Esophagus (tissue), 2 donors: ENCODE results near the gene LMOD2. TPM values are rescaled to one million over a fixed set of nuclear protein-coding genes. Genes with fewer than 3 reads are reported as not detected.

Source experiments
- H3K27ac ChIP-seq, 2 donors: one replicate each; pipeline ENCODE4 v1.5.1; 2013; ENCODE audit warnings: low read depth in 2 of 2, mild to moderate bottlenecking in 2 of 2, inconsistent platforms in 1 of 2, low read length in 1 of 2, moderate library complexity in 1 of 2
- H3K27me3 ChIP-seq, 2 donors: one replicate each; pipeline ENCODE4 v1.6.1; 2013; ENCODE audit warnings: low read length in 2 of 2, control low read depth in 1 of 2, mild to moderate bottlenecking in 1 of 2; ENCODE audit not compliant: insufficient read depth in 2 of 2, control insufficient read depth in 1 of 2
- H3K36me3 ChIP-seq, 2 donors: one replicate each; pipeline ENCODE4 v1.6.1; 2013; ENCODE audit warnings: low read length in 1 of 2; ENCODE audit not compliant: control insufficient read depth in 2 of 2, insufficient read depth in 2 of 2
- H3K4me1 ChIP-seq, 2 donors: one replicate each; pipeline ENCODE4 v1.6.1; 2013; ENCODE audit warnings: low read length in 1 of 2; ENCODE audit not compliant: control insufficient read depth in 2 of 2, insufficient read depth in 2 of 2
- H3K4me3 ChIP-seq, 2 donors: one replicate each; pipeline ENCODE4 v1.5.1; 2013; ENCODE audit warnings: low read length in 2 of 2, mild to moderate bottlenecking in 2 of 2, low read depth in 1 of 2, moderate library complexity in 1 of 2
- H3K9me3 ChIP-seq, 2 donors: one replicate each; pipeline ENCODE4 v1.6.1; 2013; ENCODE audit warnings: mild to moderate bottlenecking in 2 of 2, low read depth in 1 of 2, low read length in 1 of 2, moderate library complexity in 1 of 2; ENCODE audit not compliant: control insufficient read depth in 2 of 2, insufficient read depth in 1 of 2
- WGBS, 2 donors: extraction: QIAGEN DNeasy Blood & Tissue Kit; methylation state at CpG; one replicate each; pipeline ENCODE4 v1.1.7; 2013; 5-methylcytosine and 5-hydroxymethylcytosine counted together
- polyA plus RNA-seq, 2 donors: library from polyadenylated mRNA; stranded (reverse); fragments of 200-250 nt; gene quantifications; one replicate each; pipeline ENCODE4 v1.2.3, GENCODE V29; 2013
- donor health status: healthy with polysubstance abuse.
- donor health status: Bipolar disorder and iron deficiency.

The LMOD2 gene
- polyA plus RNA-seq, 2 donors = 0.01 to 0.02 TPM

DNA sequence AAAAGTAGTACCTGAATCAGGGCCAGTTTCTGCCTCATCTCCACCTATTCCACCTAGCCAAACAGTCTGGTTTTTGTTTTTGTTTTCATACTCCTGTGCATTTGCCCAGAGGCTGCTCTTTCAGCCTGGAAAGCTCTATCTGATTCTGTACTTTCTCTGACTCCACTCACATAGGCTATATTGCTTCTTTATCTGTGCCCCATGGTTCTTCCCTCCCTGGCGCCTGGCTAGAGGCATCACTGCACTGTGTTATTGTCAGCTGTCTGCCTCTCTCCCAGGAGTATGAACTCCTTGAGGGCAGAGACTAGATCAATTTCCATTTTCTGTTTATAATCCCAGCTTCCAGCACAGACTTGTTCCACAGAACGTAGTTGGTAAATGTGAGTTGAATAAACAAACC, 5.1 kb upstream of the LMOD2 start:
- no peaks in the 10 kb centered on the region for H3K36me3 ChIP-seq
- H3K4me3 ChIP-seq = no peak overlapping the region
- H3K9me3 ChIP-seq = no peaks in the 10 kb centered on the region
- 52 to 71% methylated on average over 2 of the region's 2 CpGs for WGBS, 2 donors
- no peaks in the 10 kb centered on the region for H3K4me1 ChIP-seq
- H3K27me3 ChIP-seq = peaks cover 0 to 4% of the 10 kb centered on the region in 2 donors
- no peak overlapping the region for H3K27ac ChIP-seq

DNA sequence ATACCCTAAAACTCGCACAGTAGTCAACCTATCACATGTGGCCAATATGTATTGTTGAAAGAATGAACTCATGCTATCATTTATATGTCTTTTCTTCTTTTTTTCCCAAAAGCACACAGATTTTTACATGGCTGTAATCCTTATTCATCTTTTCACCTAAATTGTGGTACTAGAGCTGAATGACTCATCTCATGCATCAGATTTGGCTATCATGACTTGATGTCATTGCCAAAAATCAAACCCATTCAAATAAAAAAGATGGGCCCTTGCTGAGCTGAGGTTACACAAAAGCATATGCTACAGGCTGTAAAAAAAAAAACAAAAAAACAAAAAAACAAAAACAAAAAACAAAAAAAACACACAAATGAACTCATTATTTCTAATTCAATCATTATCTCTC, 3.3 kb upstream of the LMOD2 start:
- H3K27ac ChIP-seq = no peak overlapping the region
- no peaks in the 10 kb centered on the region for H3K9me3 ChIP-seq
- H3K36me3 ChIP-seq = no peaks in the 10 kb centered on the region
- H3K4me3 ChIP-seq = no peak overlapping the region
- 91 to 97% methylated on average over 1 of the region's 1 CpG for WGBS, 2 donors
- no peaks in the 10 kb centered on the region for H3K4me1 ChIP-seq
- peaks cover 0 to 2% of the 10 kb centered on the region in 2 donors for H3K27me3 ChIP-seq

DNA sequence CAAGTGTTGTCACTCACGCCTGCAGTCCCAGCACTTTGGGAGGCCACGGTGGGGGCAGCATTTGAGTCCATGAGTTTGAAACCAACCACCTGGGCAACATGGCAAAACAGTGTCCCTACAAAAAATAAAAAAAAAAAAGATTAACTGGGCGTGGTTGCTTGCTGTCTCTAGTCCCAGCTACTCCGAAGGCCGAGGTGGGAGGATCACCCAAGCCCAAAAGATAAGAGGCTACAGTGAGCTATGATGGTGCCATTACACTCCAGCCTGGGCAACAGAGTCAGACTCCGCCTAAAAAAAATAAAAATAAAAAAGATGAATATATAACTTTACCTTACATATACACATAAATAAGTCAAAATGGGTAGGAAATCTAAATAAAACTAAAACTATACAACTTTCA, 2.5 kb upstream of the LMOD2 start:
- 86 to 87% methylated on average over 6 of the region's 6 CpGs for WGBS, 2 donors
- H3K27me3 ChIP-seq = peaks cover 2 to 3% of the 10 kb centered on the region in 2 donors
- no peak overlapping the region for H3K4me3 ChIP-seq
- no peak overlapping the region for H3K27ac ChIP-seq
- H3K4me1 ChIP-seq = no peaks in the 10 kb centered on the region
- H3K36me3 ChIP-seq = no peaks in the 10 kb centered on the region
- no peaks in the 10 kb centered on the region for H3K9me3 ChIP-seq

DNA sequence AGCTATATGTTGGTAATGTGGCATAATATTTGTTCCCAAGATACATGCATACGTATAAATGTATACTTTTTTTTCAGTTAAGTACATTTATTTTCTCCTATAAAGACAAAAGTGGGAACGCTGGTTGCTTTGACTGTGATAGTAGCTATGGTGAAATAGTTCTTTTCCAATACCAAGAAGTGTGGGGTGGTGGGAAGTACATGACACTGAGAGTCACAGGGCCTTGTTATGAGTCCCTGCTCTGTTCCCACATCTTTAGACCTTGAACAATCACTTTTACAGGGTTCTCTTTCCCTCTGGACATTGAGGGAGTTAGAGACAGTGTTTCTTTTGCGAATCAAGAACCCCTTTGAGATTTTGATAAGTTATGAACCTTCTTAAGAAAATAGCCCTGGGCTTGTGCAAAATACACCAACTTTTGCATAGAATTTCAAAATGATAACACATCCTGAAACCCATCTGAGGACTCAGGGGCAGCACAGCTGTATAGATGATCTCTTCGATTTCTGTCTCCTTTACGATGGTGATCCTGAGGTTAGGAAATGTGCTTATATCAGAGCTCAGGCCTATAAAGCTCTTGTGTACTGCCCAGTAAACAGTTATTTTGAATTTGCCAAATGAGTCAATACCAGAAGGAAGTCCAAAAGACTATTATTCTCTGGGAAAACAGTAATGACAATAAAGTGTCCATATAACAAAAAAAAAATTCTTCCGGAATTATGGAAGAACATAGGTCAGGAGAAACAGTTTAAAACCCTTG, 1.1 kb downstream of the LMOD2 start:
- WGBS, 2 donors = 91 to 93% methylated on average over 6 of the region's 6 CpGs

DNA sequence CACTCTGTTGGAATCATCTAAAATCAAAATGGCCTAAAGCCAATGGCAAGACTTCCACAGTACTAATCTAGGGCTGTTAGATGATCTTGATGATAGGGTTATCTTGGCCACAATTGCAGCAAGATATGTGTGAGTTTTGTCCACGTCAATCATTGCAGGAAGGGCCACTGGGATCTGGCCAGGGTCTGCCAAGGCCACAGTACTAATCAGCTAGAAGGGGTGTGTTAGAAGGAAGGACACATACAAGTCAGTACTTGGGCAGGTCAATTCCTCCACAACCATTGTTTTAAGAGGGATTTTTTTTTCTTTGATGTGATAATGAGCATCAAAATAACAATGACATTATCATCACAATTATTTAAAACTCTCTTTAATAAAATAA, 1.6 kb downstream of the LMOD2 start:
- H3K4me1 ChIP-seq = no peaks in the 10 kb centered on the region

More for the DNA sequence above, 1.1 kb downstream of the LMOD2 start:
- H3K27ac ChIP-seq = no peak overlapping the region
- peaks cover 4 to 5% of the 10 kb centered on the region in 2 donors for H3K27me3 ChIP-seq
- H3K4me3 ChIP-seq = no peak overlapping the region
- no peaks in the 10 kb centered on the region for H3K36me3 ChIP-seq
- H3K9me3 ChIP-seq = no peaks in the 10 kb centered on the region
- H3K4me1 ChIP-seq = no peaks in the 10 kb centered on the region

DNA sequence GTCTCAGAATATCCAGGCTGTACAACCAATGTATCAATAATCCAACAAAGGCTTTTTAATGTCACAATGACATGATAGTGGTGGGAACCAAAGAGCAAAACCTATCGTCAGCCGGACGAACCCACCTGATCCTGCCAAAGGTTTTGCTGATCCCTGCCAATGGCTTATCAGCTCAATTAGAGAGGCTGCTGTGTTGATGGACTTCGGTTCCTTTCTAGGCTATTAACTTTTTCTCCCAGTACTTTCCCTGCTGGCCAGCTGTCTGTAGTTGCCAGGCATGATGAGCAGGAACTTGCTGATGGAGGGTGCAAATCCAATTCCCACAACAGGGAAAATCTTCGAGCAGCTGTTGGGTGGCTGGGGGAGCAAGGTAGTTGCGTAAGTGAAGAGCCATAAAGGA, 2.4 kb downstream of the LMOD2 start:
- 74 to 90% methylated on average over 6 of the region's 6 CpGs for WGBS, 2 donors

More for the DNA sequence above, 1.6 kb downstream of the LMOD2 start:
- H3K9me3 ChIP-seq = no peaks in the 10 kb centered on the region
- H3K27me3 ChIP-seq = peaks cover 4 to 5% of the 10 kb centered on the region in 2 donors
- H3K4me3 ChIP-seq = no peak overlapping the region
- H3K36me3 ChIP-seq = no peaks in the 10 kb centered on the region
- 73 to 74% methylated on average over 1 of the region's 1 CpG for WGBS, 2 donors
- H3K27ac ChIP-seq = no peak overlapping the region

DNA sequence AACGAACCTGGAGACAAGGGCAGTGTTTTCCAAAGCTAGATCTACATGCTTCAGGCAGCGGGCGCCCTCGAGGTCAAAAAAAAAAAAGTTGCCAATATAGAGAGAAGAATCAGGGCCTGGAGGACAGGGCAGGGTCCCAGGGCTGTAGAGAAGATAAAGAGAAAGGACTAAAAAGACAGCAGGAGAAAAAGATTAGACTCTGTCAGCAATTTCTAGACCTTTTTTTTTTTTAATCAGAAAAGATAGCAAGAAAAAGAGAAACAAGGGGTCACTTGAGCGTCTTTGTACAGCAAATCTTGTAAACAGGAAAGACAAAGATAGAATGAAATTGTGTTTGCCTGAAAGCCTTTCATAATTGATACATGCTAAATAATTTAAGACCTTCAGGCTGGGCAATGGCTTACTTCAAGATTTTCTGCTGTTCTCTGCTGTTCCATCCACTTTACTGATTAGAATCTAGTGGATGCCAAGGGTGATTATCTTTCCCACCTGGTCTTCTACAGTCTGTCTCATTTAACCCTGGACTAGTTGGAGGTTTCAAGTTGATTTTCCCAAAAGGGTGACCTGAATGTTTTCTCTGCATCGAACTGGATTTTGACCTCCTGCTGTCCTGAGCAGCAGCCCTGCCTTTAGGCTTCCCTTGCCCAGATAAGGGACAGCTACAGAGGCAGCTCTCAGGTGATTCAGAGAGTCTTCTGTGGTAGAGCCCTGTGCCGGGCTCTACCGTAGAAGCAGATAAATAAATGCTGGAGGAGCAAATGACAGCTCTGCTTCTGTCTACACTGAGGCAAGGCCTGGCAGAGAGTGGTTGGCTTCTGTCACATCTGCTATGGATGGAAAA, 5.1 kb downstream of the LMOD2 start:
- Histone ChIP-seq H3K9me3 (no peaks in the 10 kb centered on the region), H3K27ac (no peak overlapping the region), H3K27me3 (peaks cover 4 to 5% of the 10 kb centered on the region in 2 donors), H3K4me3 (no peak overlapping the region), H3K4me1 (no peaks in the 10 kb centered on the region), H3K36me3 (no peaks in the 10 kb centered on the region)
- 62 to 67% methylated on average over 8 of the region's 8 CpGs for WGBS, 2 donors

More for the DNA sequence above, 2.4 kb downstream of the LMOD2 start:
- H3K4me1 ChIP-seq = no peaks in the 10 kb centered on the region
- H3K4me3 ChIP-seq = no peak overlapping the region
- no peaks in the 10 kb centered on the region for H3K9me3 ChIP-seq
- H3K27me3 ChIP-seq = peaks cover 4 to 5% of the 10 kb centered on the region in 2 donors
- no peaks in the 10 kb centered on the region for H3K36me3 ChIP-seq
- H3K27ac ChIP-seq = no peak overlapping the region

DNA sequence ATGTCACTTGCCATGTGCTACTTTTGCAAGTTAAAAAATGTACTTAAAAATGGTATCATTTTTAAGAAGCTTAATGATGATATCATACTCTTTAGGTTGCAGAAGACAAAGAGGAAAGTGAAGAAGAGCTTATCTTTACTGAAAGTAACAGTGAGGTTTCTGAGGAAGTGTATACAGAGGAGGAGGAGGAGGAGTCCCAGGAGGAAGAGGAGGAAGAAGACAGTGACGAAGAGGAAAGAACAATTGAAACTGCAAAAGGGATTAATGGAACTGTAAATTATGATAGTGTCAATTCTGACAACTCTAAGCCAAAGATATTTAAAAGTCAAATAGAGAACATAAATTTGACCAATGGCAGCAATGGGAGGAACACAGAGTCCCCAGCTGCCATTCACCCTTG, 6.1 kb downstream of the LMOD2 start:
- H3K9me3 ChIP-seq = no peaks in the 10 kb centered on the region
- peaks cover 4 to 5% of the 10 kb centered on the region in 2 donors for H3K27me3 ChIP-seq
- no peaks in the 10 kb centered on the region for H3K36me3 ChIP-seq
- 70 to 75% methylated on average over 1 of the region's 1 CpG for WGBS, 2 donors
- H3K4me3 ChIP-seq = no peak overlapping the region
- H3K4me1 ChIP-seq = no peaks in the 10 kb centered on the region
- H3K27ac ChIP-seq = no peak overlapping the region

DNA sequence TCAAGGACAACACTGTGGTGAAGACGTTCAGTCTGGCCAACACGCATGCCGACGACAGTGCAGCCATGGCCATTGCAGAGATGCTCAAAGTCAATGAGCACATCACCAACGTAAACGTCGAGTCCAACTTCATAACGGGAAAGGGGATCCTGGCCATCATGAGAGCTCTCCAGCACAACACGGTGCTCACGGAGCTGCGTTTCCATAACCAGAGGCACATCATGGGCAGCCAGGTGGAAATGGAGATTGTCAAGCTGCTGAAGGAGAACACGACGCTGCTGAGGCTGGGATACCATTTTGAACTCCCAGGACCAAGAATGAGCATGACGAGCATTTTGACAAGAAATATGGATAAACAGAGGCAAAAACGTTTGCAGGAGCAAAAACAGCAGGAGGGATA, 6.6 kb downstream of the LMOD2 start:
- Histone ChIP-seq H3K27ac (no peak overlapping the region), H3K9me3 (no peaks in the 10 kb centered on the region), H3K4me3 (no peak overlapping the region), H3K36me3 (no peaks in the 10 kb centered on the region), H3K27me3 (peaks cover 4 to 5% of the 10 kb centered on the region in 2 donors), H3K4me1 (no peaks in the 10 kb centered on the region)
- WGBS, 2 donors = 91 to 95% methylated on average over 15 of the region's 15 CpGs
